Lower lobe of right lung (tissue), 2 donors: ENCODE data around the gene FAHD2A. TPM values are rescaled to one million over a fixed set of nuclear protein-coding genes. Genes with fewer than 3 reads are reported as not detected.
"Not testable (repeated sequence)": the region's sequence is repeated elsewhere in the genome, so short reads cannot be mapped to it uniquely, and the experiment has no call there.

Source experiments
- ATAC-seq, 2 donors: fragments of 200-7000 bp; cut with Tn5 transposase; one replicate each; pipeline ENCODE4 v1.9.1; 2020 to 2022; ENCODE audit warnings: mild to moderate bottlenecking in 2 of 2, moderate library complexity in 2 of 2
- DNase-seq: peaks from one replicate; pipeline ENCODE4 v3.0.0-alpha.2; 2020
- H3K27ac ChIP-seq: fragments of 200-600 bp; one replicate; pipeline ENCODE4 v1.8.0; 2022
- H3K27me3 ChIP-seq: fragments of 200-600 bp; one replicate; pipeline ENCODE4 v1.8.0; 2022; ENCODE audit warnings: low read depth
- H3K36me3 ChIP-seq: fragments of 200-600 bp; one replicate; pipeline ENCODE4 v1.8.0; 2022; ENCODE audit warnings: mild to moderate bottlenecking
- H3K4me1 ChIP-seq: fragments of 200-600 bp; one replicate; pipeline ENCODE4 v1.8.0; 2022
- H3K4me3 ChIP-seq: fragments of 200-600 bp; one replicate; pipeline ENCODE4 v1.8.0; 2022; ENCODE audit warnings: mild to moderate bottlenecking
- H3K9me3 ChIP-seq: fragments of 200-600 bp; one replicate; pipeline ENCODE4 v1.8.0; 2022
- intact Hi-C: fragments of 100-400 bp; cut with DNase I; formaldehyde crosslinking; loops from one replicate; pipeline ENCODE4 v1.11.0; 2022
- total RNA-seq: library from RNA; stranded (reverse); fragmentation: NEBNext Ultra II Directional; extraction: Animal tissue kit (Norgen Biotek cat#: 25700); gene quantifications from one replicate; pipeline ENCODE4 v1.2.1, GENCODE V29; 2021
- TF ChIP-seq, protein P1 (sequence below): fragments of 200-600 bp; IDR thresholded peaks from one replicate; pipeline ENCODE4 v1.8.0; 2022; ENCODE audit warnings: antibody characterized with exemption, mild to moderate bottlenecking
- donor health status: DM: no; HTN: yes; CAD: no; lungs with severe emphysema.

FAHD2A gene
- total RNA-seq, 1 donor from 2014 or later, result 19.4 TPM

DNA sequence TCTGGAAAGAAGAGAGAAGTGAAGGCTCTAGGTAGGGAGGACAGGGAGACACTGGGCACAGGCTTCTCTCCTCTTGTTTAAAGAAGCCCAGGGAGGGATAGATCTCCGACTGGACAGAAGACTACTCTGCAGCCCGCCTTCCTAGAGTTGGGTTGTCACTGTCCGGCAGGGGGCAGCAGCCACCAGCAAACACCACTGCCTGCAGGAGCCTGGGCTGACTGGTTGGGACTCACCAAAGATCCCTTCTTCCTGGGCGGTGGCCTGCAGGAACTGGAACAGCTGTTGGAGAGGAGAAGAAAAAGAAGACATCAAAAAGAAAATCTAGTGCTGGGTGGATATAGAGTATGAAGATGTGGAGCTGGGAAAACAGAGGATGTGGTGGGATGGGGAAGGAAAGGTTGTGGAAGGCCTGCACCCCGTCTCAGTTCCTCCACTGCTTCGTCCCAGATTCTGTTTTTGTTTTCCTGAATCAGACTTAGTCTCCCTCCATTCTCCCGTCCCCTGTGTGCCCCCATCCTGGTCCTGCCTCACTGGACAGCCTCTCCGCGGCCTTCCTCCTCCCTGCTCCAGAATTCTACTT lies 11.6 kb downstream of the FAHD2A start:
- not testable (repeated sequence) for H3K27ac ChIP-seq

DNA sequence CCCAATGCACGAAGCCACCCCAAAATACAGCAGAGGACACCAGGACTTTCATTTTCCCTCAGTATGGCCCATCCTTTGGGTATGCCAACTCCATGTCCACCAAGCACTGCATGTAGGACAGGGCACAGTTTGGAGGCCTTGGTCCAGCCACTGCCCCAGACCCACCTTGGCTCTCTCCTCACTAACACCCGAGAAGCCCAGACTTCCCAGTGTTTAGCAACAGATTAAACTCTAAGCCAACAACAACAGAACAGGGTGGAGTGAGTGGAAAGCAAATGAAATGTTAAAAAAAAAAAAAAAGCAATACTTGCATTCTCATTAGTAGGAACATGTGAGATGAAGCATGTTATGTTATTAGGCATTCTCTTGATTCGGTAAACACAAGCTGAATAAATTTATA lies 12.6 kb downstream of the FAHD2A start:
- ATAC-seq, H3K27ac ChIP-seq, H3K36me3 ChIP-seq, DNase-seq, intact Hi-C loops, H3K9me3 ChIP-seq, H3K4me1 ChIP-seq, H3K27me3 ChIP-seq, H3K4me3 ChIP-seq: not testable (repeated sequence)

More for the DNA sequence above, 11.6 kb downstream of the FAHD2A start:
- H3K4me3 ChIP-seq, H3K4me1 ChIP-seq, H3K36me3 ChIP-seq, intact Hi-C loops, H3K27me3 ChIP-seq, H3K9me3 ChIP-seq: not testable (repeated sequence)
- peak; percentile 90 to 95 for ATAC-seq
- DNase-seq, result peak; percentile 81
- TF ChIP-seq, protein P1, sequence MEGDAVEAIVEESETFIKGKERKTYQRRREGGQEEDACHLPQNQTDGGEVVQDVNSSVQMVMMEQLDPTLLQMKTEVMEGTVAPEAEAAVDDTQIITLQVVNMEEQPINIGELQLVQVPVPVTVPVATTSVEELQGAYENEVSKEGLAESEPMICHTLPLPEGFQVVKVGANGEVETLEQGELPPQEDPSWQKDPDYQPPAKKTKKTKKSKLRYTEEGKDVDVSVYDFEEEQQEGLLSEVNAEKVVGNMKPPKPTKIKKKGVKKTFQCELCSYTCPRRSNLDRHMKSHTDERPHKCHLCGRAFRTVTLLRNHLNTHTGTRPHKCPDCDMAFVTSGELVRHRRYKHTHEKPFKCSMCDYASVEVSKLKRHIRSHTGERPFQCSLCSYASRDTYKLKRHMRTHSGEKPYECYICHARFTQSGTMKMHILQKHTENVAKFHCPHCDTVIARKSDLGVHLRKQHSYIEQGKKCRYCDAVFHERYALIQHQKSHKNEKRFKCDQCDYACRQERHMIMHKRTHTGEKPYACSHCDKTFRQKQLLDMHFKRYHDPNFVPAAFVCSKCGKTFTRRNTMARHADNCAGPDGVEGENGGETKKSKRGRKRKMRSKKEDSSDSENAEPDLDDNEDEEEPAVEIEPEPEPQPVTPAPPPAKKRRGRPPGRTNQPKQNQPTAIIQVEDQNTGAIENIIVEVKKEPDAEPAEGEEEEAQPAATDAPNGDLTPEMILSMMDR, result peak; percentile 84

DNA sequence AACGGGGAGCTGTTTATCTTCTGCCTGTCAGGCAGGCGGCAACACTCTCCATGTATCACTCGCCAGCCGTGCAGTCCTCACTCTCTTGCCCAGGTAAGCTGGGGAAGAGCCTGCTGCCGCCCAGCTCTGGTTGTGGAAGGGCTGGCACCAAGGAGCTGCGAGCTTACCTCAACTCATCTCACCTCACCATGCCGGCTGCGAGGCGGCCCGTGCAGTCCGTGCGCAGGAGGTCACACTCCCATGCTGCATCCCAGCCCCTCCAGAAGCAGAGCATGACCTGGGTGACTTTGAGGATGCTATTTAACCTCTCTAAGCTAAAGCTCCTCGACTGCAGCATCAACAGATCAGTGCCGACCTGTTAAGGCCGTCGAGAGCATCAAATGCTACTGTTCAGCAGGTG lies 13.1 kb downstream of the FAHD2A start:
- DNase-seq, H3K4me1 ChIP-seq, H3K27me3 ChIP-seq, H3K36me3 ChIP-seq, intact Hi-C loops, H3K9me3 ChIP-seq, ATAC-seq, H3K4me3 ChIP-seq, H3K27ac ChIP-seq: not testable (repeated sequence)

DNA sequence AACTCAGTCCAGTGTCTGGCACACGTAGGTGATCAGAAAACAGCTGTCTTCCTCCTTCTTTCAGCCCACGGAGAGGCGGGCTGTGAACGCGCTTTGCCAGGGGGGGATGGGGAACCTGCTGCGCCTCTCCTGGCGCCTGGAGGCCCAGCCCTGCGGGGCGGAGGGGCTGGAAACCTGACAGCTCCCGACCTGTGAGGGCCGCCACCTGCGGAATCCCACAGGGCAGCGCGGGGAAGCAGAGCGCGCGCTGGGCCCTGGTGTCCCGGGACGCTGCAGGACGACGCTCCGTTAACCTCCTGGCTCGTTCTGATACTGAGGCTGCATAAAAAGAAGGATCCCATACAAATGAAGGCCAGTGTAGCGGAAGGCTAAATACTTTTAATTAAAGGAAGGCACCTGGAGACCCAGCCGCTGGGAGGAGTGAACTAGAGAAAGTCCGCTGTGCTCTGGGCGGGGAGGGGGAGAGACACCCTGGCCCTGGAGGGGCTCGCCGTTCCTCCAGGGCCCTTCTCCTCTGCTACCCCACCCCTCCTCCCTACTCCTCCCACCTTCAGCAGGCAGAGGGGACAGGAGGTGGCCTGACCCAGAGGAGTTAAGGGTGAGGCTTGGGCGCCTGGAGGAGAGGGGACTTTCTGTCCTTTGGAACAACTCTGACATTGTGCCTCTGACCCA lies 24.8 kb downstream of the FAHD2A start:
- DNase-seq, ATAC-seq, intact Hi-C loops, H3K9me3 ChIP-seq, H3K4me1 ChIP-seq, H3K27me3 ChIP-seq, H3K4me3 ChIP-seq, H3K27ac ChIP-seq, H3K36me3 ChIP-seq: not testable (repeated sequence)

DNA sequence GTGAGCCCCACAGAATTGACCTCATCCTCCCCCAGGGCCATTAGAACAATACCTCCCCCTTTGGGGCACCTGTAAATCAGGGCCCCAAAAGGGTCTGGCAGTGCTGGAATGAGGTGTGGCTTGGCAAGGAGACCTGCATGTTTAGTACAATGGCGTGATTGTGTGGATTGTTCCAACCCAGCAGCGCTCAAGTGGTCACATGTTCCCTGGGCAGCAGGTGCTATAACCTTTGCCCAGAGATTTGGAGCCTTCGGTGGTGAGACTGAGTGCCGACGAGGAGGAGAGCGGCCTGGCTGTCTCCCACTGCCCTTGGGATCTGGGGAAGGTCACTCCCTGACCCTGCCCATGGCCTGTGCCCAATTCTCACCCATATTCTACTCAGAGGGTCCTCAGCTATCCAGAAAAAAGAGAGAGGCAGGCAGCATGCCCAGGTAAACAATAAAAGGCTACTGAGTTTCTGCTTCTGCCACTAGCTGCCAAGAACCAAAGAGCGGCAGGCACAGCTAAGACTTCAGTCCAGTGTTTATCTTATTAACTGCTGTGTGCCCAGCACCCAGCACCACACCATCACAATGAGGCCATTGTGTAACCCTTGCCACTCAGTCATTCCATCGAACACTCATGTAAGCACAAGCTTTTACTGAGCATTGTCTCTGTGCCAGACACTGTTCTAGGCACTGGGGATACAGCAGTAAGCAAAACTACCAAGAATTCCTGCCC lies 27.4 kb downstream of the FAHD2A start:
- H3K36me3 ChIP-seq, H3K27me3 ChIP-seq, H3K27ac ChIP-seq, H3K4me1 ChIP-seq, H3K9me3 ChIP-seq, DNase-seq, intact Hi-C loops, H3K4me3 ChIP-seq: not testable (repeated sequence)
- ATAC-seq, result peak; percentile 80

DNA sequence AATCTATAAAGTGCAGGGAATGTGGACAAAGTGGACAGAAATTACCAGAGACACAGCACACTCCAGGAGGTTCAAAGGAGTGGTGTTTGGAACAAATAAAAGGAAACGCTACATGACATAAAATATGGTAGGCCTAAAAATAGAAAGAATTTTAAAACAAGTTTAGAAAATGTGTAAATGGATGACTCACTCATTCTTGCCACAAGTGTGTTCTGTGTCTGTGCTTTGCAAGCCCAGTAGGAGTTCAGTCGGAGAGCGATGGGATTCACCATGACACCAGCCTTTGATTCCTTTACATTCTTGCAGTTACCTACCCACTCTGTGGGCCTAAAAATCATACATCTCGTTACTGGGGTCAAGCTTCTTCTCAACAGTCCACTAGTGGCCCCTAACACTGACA lies 30.9 kb downstream of the FAHD2A start:
- H3K9me3 ChIP-seq, H3K4me1 ChIP-seq, H3K4me3 ChIP-seq, H3K27me3 ChIP-seq, intact Hi-C loops, H3K36me3 ChIP-seq, ATAC-seq, DNase-seq, H3K27ac ChIP-seq: not testable (repeated sequence)

DNA sequence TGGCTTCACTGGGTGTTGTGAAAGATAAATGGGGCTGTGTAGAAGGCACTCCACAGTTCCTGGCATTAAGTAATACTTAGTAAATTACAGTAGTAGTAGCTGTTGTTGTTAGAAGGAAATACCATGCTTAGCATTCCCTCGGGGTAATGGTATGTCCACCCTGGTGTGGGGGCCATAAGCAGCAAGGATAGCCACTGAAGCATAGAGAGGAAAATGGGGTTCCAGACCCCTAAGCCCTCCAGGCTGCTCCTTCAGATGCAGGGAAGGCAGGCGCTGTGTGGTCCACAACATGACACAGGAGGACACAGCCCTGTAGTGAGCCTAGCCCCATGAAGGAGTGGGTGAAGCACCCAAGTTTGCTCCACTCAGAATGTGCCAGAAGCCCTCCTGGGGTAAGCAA lies 31.5 kb downstream of the FAHD2A start:
- ATAC-seq, H3K4me1 ChIP-seq: not testable (repeated sequence)
- peak overlapping the region; percentile 56 for H3K27ac ChIP-seq

DNA sequence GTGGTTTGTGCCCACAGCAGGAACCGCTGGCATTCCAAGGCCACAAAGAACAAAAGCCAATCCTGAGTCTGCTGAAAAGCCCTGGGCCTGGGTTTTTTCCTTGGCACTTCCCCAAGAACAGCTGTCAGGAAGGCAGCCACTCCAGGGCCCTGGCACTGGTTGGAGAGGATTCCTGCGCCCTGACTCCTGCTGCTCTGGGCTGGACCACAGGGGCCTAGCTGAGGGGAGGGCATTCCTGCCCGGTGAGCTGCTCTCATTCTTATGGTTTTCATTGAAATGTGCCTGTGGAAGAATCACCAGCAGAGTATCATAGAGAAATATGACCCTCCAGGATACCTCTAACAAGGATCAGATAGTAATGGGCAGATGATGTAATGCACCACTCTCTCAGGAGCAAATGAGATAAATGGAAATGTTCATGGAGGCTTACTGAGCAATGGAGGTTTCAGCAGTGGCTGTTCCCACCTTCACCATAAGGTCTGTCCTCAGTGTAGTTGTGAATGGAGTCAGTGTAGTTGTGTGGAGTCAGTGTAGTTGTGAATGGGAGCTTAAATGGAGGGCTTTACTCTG lies 32.1 kb downstream of the FAHD2A start:
- intact Hi-C loops, H3K9me3 ChIP-seq, H3K27me3 ChIP-seq, H3K36me3 ChIP-seq, H3K4me1 ChIP-seq, H3K27ac ChIP-seq, H3K4me3 ChIP-seq: not testable (repeated sequence)
- DNase-seq (peak; percentile 77), ATAC-seq (peak; percentile 93 to 96)

More for the DNA sequence above, 31.5 kb downstream of the FAHD2A start:
- DNase-seq, H3K36me3 ChIP-seq, H3K27me3 ChIP-seq, H3K9me3 ChIP-seq, H3K4me3 ChIP-seq, intact Hi-C loops: not testable (repeated sequence)

DNA sequence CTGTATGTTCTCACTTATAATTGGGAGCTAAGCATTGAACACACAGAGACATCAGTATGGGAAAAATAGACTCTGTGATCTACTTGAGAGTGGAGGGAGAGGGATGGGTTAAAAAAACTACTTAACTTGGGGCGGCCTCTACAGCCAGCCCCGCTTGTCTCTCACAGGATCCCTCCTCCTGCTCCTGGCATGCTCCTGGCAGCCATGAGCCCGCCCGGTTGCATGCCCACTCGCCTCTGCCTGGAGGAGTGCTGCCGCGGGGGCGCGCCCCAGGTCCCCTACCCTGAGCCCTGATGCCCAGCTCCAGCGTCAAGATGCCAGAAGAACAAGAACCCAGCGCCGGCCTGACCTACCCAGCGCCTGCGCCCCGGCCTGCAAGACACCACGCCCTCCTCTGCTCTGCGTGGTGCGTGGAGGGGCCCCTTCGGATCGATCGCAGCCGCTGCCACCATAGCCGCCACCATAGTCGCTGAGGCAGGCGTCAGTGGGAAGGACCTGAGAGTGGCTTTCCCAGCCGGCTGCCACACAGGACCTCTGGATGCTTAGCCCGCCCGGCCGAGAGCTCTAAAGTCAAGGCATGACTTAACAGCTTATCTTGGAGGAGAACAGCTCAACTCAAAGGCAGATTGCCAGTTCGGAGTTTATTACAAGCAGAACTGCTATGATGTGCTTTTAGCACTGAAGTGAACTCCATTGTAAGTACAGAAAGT lies 32.8 kb downstream of the FAHD2A start:
- ATAC-seq, result peak; percentile 56 to 71

DNA sequence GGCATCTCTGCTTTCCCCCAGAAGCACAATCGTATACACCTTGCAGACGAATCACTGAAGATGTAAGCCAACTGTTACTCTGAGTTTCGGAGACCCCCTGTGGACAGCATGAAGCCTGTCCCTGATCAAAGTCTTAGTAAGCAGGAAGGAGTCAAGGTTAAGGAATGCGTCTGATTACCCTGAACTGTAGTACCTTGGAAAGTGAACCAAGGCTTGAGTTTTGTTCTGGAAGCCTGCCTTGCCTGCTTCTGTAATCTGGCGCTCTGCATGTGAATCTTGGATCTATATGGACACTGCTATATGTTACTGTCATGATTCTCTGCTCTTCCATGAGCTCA lies 33.3 kb downstream of the FAHD2A start:
- H3K27ac ChIP-seq, DNase-seq, H3K36me3 ChIP-seq, H3K4me3 ChIP-seq, H3K9me3 ChIP-seq, H3K4me1 ChIP-seq, intact Hi-C loops, H3K27me3 ChIP-seq: not testable (repeated sequence)
- peak; percentile 38 to 60 for ATAC-seq

More for the DNA sequence above, 32.8 kb downstream of the FAHD2A start:
- intact Hi-C loops, H3K4me3 ChIP-seq, H3K27ac ChIP-seq, H3K36me3 ChIP-seq, DNase-seq, H3K27me3 ChIP-seq, H3K9me3 ChIP-seq, H3K4me1 ChIP-seq: not testable (repeated sequence)

DNA sequence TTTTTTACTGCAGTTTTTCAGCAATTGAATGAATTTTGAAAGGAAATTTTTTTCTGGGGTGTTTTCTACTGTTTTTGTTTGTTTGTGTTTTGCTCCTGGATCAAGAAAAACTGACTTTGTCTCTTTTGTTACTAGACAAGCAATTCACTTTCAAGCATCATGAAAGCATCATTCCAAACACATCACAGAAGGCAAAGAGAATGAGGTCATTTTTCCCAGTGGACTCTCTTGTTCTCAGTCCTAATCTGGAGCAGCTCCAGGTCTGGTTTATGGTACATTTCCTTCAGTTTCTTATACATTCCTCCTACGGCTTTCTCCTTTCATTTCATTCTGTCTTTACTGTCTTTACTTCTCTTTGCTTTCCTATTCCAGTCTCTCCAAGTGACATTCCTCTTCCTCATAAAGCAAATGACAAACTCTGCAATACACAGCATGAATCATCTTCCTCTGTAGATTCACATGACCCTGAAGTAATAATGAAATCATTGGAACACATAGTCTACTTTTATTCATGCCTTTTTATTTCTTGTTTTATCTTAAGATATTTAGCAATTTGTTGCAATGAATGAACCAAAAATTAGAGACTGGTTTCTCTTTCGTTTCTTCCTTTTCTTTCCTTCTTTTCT lies 40.1 kb downstream of the FAHD2A start:
- H3K27me3 ChIP-seq, H3K36me3 ChIP-seq, intact Hi-C loops, H3K4me1 ChIP-seq, H3K27ac ChIP-seq, DNase-seq, H3K4me3 ChIP-seq, H3K9me3 ChIP-seq: not testable (repeated sequence)
- ATAC-seq, result peak in 1 of 2 donors; percentile 57

DNA sequence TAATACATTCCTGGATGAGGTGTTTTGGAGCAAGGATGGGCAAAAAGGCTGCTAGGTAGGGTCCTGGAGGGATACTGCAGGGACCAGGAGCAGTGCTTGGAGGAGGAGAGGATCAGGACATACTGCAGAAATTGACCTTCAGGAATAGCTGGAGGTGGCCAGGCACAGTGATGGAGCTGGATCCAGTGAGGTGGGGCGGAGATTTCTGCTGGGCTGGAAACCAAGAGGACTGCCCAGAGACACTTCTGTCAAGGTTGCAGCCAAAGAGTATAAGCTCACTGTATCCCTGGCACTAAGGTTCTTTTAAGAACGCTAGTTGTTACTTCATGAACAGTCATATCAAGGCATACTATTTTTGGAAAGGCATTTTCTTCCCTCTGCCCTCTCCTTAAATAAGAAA lies 42.8 kb downstream of the FAHD2A start:
- DNase-seq, H3K36me3 ChIP-seq, intact Hi-C loops, ATAC-seq, H3K4me3 ChIP-seq, H3K9me3 ChIP-seq, H3K27me3 ChIP-seq, H3K4me1 ChIP-seq, H3K27ac ChIP-seq: not testable (repeated sequence)
